Endodermal cell (in vitro differentiated cells): ENCODE results near the gene RCC1. TPM values are rescaled to one million over a fixed set of nuclear protein-coding genes. Genes with fewer than 3 reads are reported as not detected.
"Not testable (repeated sequence)": the region's sequence is repeated elsewhere in the genome, so short reads cannot be mapped to it uniquely, and the experiment has no call there.

ENCODE experiments used
- DNase-seq: peaks from one replicate; pipeline ENCODE4 v3.0.0-alpha.2; 2017
- H3K27ac ChIP-seq: 2 replicates; pipeline ENCODE4 v1.5.1; 2013; ENCODE audit warnings: mild to moderate bottlenecking, low read depth, low read length, moderate library complexity
- H3K27me3 ChIP-seq: 2 replicates; pipeline ENCODE4 v1.6.1; 2013; ENCODE audit warnings: mild to moderate bottlenecking, low read length, moderate library complexity; ENCODE audit not compliant: insufficient read depth, control insufficient read depth, poor library complexity, severe bottlenecking
- H3K36me3 ChIP-seq: 2 replicates; pipeline ENCODE4 v1.7.0; 2013; ENCODE audit warnings: mild to moderate bottlenecking, low read length, moderate library complexity; ENCODE audit not compliant: control insufficient read depth, insufficient read depth
- H3K4me1 ChIP-seq: one replicate; pipeline ENCODE4 v1.7.0; 2013; ENCODE audit warnings: low read length; ENCODE audit not compliant: control insufficient read depth, insufficient read depth
- H3K4me3 ChIP-seq: 2 replicates; pipeline ENCODE4 v1.5.1; 2013; ENCODE audit warnings: mild to moderate bottlenecking, low read length, moderate library complexity
- H3K9ac ChIP-seq: 2 replicates; pipeline ENCODE4 v1.6.1; 2013; ENCODE audit warnings: mild to moderate bottlenecking, low read length, moderate library complexity; ENCODE audit not compliant: poor library complexity, severe bottlenecking; ENCODE audit errors: extremely low read depth
- H3K9me3 ChIP-seq: 2 replicates; pipeline ENCODE4 v1.6.1; 2013; ENCODE audit warnings: mild to moderate bottlenecking, low read length, moderate library complexity; ENCODE audit not compliant: control insufficient read depth
- H3K27ac Mint-ChIP-seq: 2 replicates; pipeline ENCODE4 v1.8.0; 2020; ENCODE audit warnings: mixed read lengths
- H3K27me3 Mint-ChIP-seq: 2 replicates; pipeline ENCODE4 v1.8.0; 2021; ENCODE audit warnings: mild to moderate bottlenecking, mixed read lengths; ENCODE audit not compliant: insufficient read depth
- H3K36me3 Mint-ChIP-seq: 2 replicates; pipeline ENCODE4 v1.8.0; 2020; ENCODE audit warnings: low read depth, mixed read lengths
- H3K4me1 Mint-ChIP-seq: 2 replicates; pipeline ENCODE4 v1.8.0; 2020; ENCODE audit warnings: mixed read lengths
- H3K4me3 Mint-ChIP-seq: 2 replicates; pipeline ENCODE4 v1.8.0; 2020; ENCODE audit warnings: mild to moderate bottlenecking, moderate library complexity, mixed read lengths
- H3K9me3 Mint-ChIP-seq: 2 replicates; pipeline ENCODE4 v1.8.0; 2020; ENCODE audit warnings: mild to moderate bottlenecking, mixed read lengths
- WGBS, 2 experiments: methylation state at CpG; one replicate each; pipeline versions ENCODE4 v1.1.5 to v1.1.7; 2013; ENCODE audit warnings: missing lambda C conversion rate in 2 of 2, mixed read lengths in 1 of 2; ENCODE audit not compliant: insufficient coverage in 1 of 2, insufficient read length in 1 of 2; 5-methylcytosine and 5-hydroxymethylcytosine counted together
- total RNA-seq, 2 donors: library from RNA; stranded (reverse); fragmentation: NEBNext Ultra II Directional in 1 of 2; extraction: Animal tissue kit (Norgen Biotek cat#: 25700) in 1 of 2; gene quantifications; 2 replicates in 1 of 2; 3 replicates in 1 of 2; pipeline ENCODE4 v1.2.1, GENCODE V29; 2021
- TF ChIP-seq, protein P1 (sequence below): fragments of 200-600 bp; sonication (generic); conservative IDR thresholded peaks from 2 replicates; pipeline ENCODE4 v1.5.0; 2021; ENCODE audit warnings: antibody characterized with exemption, mild to moderate bottlenecking

Gene RCC1
- total RNA-seq, 2 donors from 2014 or later = 55.4 to 65.3 TPM

DNA sequence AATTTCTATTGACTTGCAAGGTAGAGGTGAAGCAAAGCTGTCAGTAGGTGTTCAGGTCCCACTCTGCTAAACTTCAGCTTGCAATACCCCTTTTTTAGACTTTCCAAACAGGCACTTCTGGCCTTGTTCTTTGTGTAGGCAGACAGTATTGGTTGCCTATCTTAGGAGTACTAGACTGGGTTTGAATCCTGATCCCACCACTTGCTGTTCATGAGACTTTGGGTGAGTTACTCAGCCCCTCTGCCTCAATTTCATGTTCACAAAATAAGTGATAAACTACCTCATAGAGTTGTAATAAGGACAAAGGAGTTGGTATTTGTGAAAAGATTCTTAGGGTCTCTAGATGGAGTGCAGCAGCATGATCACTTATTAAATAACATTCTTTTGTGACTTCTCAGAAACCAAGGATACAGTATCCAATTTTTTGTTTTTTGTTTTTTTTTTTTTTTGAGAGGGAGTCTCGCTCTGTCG is 5.2 kb downstream of the RCC1 start:
- Mint-ChIP-seq H3K9me3 (no peaks in the 10 kb centered on the region), H3K27ac (peak overlapping the region; percentile 98), H3K4me3 (peak overlapping the region; percentile 99), H3K27me3 (no peaks in the 10 kb centered on the region), H3K36me3 (peaks cover 78% of the 10 kb centered on the region), H3K4me1 (peaks cover 19% of the 10 kb centered on the region)
- TF ChIP-seq, protein P1, sequence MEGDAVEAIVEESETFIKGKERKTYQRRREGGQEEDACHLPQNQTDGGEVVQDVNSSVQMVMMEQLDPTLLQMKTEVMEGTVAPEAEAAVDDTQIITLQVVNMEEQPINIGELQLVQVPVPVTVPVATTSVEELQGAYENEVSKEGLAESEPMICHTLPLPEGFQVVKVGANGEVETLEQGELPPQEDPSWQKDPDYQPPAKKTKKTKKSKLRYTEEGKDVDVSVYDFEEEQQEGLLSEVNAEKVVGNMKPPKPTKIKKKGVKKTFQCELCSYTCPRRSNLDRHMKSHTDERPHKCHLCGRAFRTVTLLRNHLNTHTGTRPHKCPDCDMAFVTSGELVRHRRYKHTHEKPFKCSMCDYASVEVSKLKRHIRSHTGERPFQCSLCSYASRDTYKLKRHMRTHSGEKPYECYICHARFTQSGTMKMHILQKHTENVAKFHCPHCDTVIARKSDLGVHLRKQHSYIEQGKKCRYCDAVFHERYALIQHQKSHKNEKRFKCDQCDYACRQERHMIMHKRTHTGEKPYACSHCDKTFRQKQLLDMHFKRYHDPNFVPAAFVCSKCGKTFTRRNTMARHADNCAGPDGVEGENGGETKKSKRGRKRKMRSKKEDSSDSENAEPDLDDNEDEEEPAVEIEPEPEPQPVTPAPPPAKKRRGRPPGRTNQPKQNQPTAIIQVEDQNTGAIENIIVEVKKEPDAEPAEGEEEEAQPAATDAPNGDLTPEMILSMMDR = no peak
- peak; percentile 72 for DNase-seq
- Histone ChIP-seq H3K36me3 (peaks cover 65% of the 10 kb centered on the region), H3K4me3 (peak overlapping the region; percentile 93), H3K4me1 (no peaks in the 10 kb centered on the region), H3K27ac (peak overlapping the region; percentile 84), H3K9me3 (no peaks in the 10 kb centered on the region), H3K9ac (peak overlapping the region; percentile 99), H3K27me3 (no peaks in the 10 kb centered on the region)
- 95 to 100% methylated on average over 2 of the region's 2 CpGs for WGBS, 2 experiments

DNA sequence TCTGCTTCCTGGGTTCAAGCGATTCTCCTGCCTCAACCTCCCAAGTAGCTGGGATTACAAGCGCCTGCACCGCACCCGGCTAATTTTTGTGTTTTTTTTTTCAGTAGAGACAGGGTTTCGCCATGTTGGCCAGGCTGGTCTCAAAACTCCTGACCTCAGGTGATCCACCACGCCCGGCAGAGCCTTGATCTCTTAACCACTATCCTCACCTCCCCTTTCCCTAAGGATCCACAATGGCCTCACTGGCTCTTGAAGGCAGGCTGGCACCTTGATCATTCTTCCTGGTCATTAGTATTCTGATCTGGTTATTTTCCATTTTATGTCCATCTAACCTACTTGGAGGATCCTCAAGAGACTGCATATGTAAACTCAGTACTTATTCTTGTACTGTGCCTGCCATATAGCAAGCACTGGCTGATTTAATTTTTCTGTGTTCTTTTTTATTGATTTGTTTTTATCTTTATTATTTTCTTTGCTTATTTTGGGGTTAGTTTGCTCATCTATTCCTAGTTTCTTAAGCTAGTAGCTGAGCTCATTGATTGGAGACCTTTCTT is 6.3 kb downstream of the RCC1 start:
- H3K4me3 ChIP-seq = no peak overlapping the region
- peaks cover 19% of the 10 kb centered on the region for H3K4me1 Mint-ChIP-seq
- DNase-seq = peak; percentile 62
- H3K9ac ChIP-seq = peak overlapping the region; percentile 29
- peaks cover 67% of the 10 kb centered on the region for H3K36me3 Mint-ChIP-seq
- peak overlapping the region; percentile 99 for H3K4me3 Mint-ChIP-seq
- no peaks in the 10 kb centered on the region for H3K27me3 ChIP-seq
- H3K27ac Mint-ChIP-seq = peak overlapping the region; percentile 81
- H3K4me1 ChIP-seq = no peaks in the 10 kb centered on the region
- TF ChIP-seq, protein P1 = no peak
- H3K27me3 Mint-ChIP-seq = no peaks in the 10 kb centered on the region
- H3K9me3 Mint-ChIP-seq = no peaks in the 10 kb centered on the region
- H3K9me3 ChIP-seq = no peaks in the 10 kb centered on the region
- 93 to 95% methylated on average over 3 to 7 of the region's 7 CpGs for WGBS, 2 experiments
- H3K27ac ChIP-seq = no peak overlapping the region
- H3K36me3 ChIP-seq = peaks cover 56% of the 10 kb centered on the region

DNA sequence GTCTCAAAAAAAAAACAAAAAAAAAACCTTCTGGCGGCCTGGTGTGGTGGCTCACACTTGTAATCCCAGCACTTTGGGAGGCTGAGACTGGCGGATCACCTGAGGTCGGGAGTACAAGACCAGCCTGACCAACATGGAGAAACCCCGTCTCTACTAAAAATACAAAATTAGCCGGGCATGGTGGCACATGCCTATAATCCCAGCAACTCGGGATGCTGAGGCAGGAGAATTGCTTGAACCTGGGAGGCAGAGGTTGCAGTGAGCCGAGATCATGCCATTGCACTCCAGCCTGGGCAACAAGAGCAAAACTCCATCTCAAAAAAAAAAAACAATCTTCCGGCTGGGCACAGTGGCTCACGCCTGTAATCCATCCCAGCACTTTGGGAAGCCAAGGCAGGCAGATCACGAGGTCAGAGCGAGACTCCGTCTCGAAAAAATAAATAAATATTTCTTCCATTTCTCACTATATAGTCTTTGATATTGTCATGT is 8.6 kb downstream of the RCC1 start:
- peak overlapping the region; percentile 50 for H3K27ac Mint-ChIP-seq
- not testable (repeated sequence) for H3K27me3 ChIP-seq, H3K27ac ChIP-seq, H3K9me3 ChIP-seq, DNase-seq, H3K4me3 ChIP-seq, H3K27me3 Mint-ChIP-seq, H3K4me3 Mint-ChIP-seq, H3K9me3 Mint-ChIP-seq, H3K9ac ChIP-seq, H3K4me1 ChIP-seq
- peaks cover 20% of the 10 kb centered on the region for H3K4me1 Mint-ChIP-seq
- H3K36me3 ChIP-seq = peaks cover 32% of the 10 kb centered on the region
- peaks cover 47% of the 10 kb centered on the region for H3K36me3 Mint-ChIP-seq
- 86 to 92% methylated on average over 6 to 13 of the region's 13 CpGs for WGBS, 2 experiments
